Activated CD4-positive, alpha-beta T cell treated with anti-CD3 and anti-CD28 coated beads, Interleukin-2, amount 50 U/mL, for 16 hours (primary cell): ENCODE measurements around the gene ABCC9.

Source experiments
- DNase-seq: peaks from one replicate; pipeline ENCODE4 v3.0.0-alpha.2; 2020

Gene ABCC9

GRCh38 chr12:21940549-21941505, at the start of gene ABCC9:
TSS of gene ABCC9 (minus strand) at chr12:21941426. CDS start at chr12:21936674, 4,752 bp downstream.
- peak; percentile 3 for DNase-seq

- no peak for DNase-seq
These were observed 48.7 kb upstream of the ABCC9 start for GRCh38 chr12:21989819-21990412.

DNA sequence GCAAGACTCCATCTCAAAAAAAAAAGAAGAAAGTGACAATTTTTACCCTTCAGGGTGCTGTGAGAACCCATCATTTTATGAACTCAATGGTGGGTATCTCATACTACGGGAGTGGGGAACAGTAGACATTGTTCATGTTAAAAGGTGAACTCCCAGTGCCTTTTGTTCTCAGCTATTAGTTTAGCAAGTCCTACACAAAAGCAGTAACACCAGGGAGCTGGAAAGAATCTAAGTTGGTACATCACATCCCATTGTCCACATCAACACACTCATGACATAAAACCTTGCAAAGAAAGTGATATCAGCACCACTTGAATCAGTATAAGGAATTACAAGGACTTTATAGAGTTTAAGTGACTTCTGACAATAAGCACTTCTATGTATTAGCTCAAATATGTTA, 47.4 kb upstream of the ABCC9 start:
- no peak for DNase-seq

- DNase-seq: no peak
These were observed 46.5 kb upstream of the ABCC9 start for GRCh38 chr12:21987755-21988154.

DNA sequence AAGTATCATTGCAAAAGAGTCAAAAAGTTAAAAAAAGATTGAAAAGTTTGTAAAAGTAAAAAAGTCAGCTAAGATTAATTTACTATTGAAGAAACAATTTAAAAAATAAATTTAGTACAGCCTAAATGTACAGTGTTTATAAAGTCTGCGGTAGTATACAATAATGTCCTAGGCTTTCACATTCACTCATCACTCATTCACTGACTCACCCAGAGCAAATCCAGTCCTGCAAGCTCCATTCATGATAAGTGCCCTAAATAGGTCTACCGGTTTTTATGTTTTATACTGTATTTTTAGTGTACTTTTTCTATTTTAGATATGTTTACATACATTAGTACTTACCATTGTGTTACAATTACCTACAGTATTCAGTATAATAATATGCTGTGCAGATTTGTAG, 43.9 kb upstream of the ABCC9 start:
- DNase-seq: no peak

GRCh38 chr12:21984375-21984774, 43.1 kb upstream of the ABCC9 start:
- DNase-seq: no peak

- DNase-seq: no peak
These were observed 41.9 kb upstream of the ABCC9 start for GRCh38 chr12:21983095-21983494.

DNA sequence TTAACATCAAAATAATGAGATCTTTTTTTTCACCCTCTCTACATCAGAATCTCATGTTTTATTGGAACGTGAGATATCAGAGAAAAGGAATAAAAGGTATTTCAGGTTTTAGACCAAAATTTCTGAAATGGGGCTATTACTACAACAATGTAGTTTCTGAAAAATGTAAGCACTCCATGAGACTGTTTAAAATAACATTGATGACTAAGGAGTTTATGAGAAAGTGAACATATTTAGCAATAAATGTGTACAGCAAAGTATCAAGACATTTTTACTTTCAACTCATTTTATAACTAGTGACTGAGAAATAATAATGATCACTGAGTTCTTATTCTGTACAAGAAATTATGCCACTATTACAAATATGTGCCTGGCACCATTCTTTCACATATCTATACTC, 39.3 kb upstream of the ABCC9 start:
- DNase-seq: no peak

DNA sequence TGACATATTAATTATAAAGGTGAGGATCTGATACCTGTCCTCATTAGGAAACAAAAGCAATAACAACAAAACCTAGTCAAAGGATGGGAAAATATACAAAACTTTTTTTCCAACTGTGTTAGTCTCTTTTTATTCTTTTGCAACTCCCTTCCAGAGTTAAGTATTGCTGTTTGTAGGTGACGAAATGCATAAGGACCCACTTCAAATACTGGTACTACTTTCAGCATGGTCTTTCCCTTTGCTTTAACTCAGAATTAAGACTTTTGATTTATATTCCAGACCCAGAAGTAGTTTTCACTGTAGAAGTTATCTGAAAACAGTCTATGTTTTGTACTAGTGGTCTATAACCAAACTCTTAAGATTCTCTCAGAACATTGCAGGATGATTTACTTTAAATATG, 34.1 kb upstream of the ABCC9 start:
- DNase-seq: no peak

- no peak for DNase-seq
These were observed 32.0 kb upstream of the ABCC9 start for GRCh38 chr12:21973221-21973620.

- DNase-seq: no peak
These were observed 30.8 kb upstream of the ABCC9 start for GRCh38 chr12:21972055-21972454.

DNA sequence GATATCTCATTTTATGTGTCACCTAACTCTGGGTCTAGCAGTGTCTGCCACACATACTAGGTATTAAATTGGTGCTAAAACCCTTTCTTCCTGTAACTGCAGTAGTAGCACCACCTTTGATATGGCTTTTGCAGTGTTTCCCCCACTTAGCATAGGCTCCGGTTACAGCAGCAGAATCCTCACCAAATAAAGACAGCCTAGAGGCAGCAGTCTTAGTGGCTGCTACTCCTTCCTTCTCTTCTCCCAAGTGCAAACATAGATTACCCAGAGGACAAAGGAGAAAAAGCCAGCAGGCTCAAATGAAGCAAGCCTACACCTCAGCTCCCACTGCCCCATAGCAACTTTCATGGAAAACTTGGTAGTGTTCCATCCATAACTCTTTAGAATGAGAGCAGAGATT, 30.1 kb upstream of the ABCC9 start:
- DNase-seq: no peak

DNA sequence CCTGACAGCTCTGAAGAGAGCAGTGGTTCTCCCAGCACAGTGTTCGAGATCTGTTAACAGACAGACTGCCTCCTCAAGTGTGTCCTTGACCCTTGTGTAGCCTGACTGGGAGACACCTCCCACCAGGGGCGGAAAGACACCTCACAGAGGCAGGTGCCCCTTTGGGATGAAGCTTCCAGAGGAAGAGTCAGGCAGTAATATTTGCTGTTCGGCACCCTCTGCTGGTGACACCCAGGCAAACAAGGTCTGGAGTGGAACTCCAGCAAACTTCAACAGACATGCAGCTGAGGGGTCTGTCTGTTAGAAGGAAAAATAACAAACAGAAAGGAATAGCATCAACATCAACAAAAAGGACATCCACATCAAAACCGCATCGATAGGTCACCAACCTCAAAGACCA, 21.6 kb upstream of the ABCC9 start:
- no peak for DNase-seq

GRCh38 chr12:21962236-21962635, 21.0 kb upstream of the ABCC9 start:
- DNase-seq: no peak

- DNase-seq: no peak
These were observed 9.4 kb upstream of the ABCC9 start for GRCh38 chr12:21950649-21951048.

GRCh38 chr12:21949036-21949435, 7.8 kb upstream of the ABCC9 start:
- no peak for DNase-seq

DNA sequence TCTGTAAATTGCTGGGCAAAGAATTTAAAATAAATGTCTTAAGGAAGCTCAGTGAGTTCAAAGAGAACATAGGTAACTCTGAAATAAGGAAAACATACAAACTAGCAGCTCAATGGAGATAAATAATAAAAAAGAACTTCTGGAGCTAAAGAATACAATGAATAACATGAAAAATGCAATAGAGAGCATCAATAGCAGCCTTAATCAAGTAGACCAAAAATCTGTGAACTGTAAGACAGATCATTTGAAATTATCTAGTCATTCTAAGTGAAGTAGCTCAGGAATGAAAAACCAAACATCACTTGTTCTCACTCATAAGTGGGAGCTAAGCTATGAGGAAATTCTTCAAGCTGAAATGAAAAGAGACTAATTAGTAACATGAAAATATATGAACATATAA, 5.8 kb upstream of the ABCC9 start:
- DNase-seq: no peak

DNA sequence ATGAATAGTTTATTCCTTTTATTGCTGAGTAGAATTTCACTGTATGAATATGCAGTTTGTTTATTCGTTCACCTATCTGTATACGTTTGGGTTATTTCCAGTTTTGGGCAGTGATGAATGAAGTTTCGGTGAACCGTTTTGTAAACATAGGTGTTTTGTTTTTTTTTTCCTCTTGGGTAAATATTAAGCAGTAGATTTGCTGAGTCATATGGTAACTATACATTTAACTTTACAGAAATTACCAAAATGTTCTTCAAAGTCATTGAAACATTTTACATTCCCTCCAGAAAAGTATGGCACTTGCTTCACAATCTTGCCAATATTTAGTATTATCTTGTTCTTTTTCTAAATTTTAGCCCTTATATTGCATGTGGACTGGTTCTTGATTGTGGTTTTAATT, 3.8 kb upstream of the ABCC9 start:
- DNase-seq: no peak

DNA sequence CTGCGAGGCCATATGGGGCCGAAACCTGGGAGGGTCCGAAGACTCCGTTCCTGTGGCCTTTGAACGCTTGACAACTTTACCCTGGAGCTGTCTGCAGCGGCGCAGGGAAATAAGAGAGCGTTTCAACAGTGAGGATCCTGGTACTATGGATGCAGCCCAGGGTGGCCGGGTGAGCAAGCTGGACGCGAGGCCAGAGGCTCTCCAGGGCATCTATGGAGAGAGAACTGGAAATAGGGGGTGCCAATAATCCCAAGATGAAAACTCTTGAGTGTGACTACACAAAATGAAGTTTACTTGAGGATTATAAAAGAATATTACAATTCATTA, 1.1 kb upstream of the ABCC9 start:
- no peak for DNase-seq

DNA sequence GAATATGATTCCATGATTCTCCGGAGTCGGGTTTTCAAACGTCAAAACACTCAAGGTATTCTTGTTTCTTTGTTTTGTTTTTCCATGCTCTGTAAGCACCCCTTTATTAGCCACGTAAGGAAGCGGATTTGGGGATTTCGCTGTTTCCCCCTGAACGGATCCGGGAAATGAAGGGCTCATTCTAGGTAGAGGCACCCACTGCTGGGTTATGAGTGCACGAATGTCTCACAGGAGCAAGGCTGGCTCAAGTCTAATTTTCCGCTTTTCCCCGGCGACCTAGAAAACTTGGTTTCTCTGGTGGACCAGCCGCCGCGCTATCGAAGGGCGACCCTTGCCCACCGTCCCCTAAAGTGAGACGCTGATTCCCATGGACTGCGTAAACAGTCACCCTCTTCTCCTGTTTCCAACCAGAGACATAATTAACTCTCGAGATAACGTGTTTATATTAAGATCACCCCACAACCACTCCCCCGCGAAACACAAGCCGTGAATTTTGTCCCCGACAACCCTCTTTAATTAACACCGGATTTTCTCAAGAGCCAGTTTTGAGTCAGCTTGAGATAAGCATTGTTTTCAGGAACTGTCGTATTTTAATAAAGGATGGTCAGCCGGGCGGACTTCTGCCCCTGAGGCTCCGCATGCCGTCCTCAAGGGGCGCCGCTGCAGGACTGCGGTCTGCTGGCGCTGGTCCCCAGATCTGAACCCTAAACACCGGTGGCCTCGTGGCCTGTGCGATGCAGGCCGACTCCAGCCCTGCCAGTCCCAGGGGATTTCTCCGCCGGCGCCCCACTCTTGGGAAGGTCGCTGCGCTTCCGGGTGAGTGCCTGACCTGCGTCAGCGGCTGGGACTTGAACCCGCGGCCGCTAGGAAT, 515 bp upstream of the ABCC9 start:
- no peak for DNase-seq

DNA sequence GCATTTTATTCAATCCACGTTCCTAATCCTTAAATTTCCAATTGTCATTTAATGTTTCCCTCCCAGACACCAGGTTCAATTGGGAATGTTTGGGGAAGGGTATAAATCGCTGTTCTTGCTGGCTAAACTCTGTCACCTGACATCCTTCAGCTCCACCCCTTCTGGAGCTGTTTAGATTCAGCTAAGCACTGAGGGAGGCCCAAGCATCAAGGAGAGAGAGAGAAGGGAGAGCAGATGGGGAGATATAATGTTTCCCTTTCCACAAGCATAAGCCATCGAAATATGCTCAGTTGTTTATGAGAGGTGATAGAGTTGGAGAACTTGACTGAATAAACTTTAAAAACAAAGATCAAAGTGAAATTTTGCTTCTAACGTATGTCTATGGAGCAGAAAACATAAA, 1.8 kb downstream of the ABCC9 start:
- no peak for DNase-seq

- DNase-seq: no peak
These were observed 2.3 kb downstream of the ABCC9 start for GRCh38 chr12:21938879-21939278.

GRCh38 chr12:21934173-21934572, 7.1 kb downstream of the ABCC9 start:
- DNase-seq: no peak

DNA sequence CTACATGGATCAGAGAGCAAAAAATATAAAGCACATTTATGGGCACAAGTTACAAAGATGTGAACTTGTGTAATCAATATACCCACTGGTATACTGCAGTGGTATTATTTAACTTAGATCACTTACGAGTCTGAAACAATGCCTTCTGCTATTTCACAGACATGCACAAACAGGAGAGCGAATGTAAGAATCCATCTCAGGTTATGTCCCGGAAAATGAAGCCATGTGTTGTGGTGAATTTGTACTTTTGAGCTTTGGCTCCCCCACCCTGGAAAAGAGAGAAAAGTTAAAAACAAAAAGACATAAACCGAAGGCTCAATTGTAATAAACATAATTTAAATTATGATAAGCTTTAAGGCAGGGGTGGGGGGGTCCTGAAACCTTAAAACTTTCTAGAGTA, 7.6 kb downstream of the ABCC9 start:
- no peak for DNase-seq
